ENCODE data around the gene VEPH1. TPM values are rescaled to one million over a fixed set of nuclear protein-coding genes. Genes with fewer than 3 reads are reported as not detected.

Gene VEPH1
- total RNA-seq, 1 experiment from 2014 or later: 7.7 TPM

GRCh38 chr3:157549498-157549897 lies 46.3 kb upstream of the VEPH1 start:
- no peak overlapping the region for H3K4me3 Mint-ChIP-seq
- no peaks in the 10 kb centered on the region for H3K79me1 ChIP-seq (ENCODE audit: insufficient read depth, low read depth, low read length, poor library complexity, severe bottlenecking)

More at GRCh38 chr3:157549498-157549897, 46.3 kb upstream of the VEPH1 start:
- H3K23me2 ChIP-seq (ENCODE audit: insufficient read length, low read depth, low read length, poor library complexity, severe bottlenecking): no peaks in the 10 kb centered on the region
- no peak overlapping the region for H2BK20ac ChIP-seq (ENCODE audit: low read depth, low read length, poor library complexity, severe bottlenecking)
- H3K56ac ChIP-seq (ENCODE audit: insufficient read length, low read depth, low read length): no peak overlapping the region
- no peak overlapping the region for H2BK120ac ChIP-seq (ENCODE audit: low read depth, low read length, poor library complexity, severe bottlenecking)
- no peak for TF ChIP-seq CTCF (conservative IDR thresholded peaks at IDR 0.05)
- H4K20me1 ChIP-seq (ENCODE audit: control insufficient read depth, insufficient read depth, insufficient read length): no peaks in the 10 kb centered on the region
- no peak for DNase-seq
- no peaks in the 10 kb centered on the region; a peak in 1 of 5 replicates for H3K9me3 Mint-ChIP-seq
- H4K8ac ChIP-seq (replicated peaks; ENCODE audit: insufficient read length, low read depth, low read length): no peak overlapping the region
- H2BK5ac ChIP-seq (ENCODE audit: insufficient read length, low read length): no peak overlapping the region
- no peaks in the 10 kb centered on the region for H3K4me1 ChIP-seq (ENCODE audit: insufficient read depth, low read length)
- H4K91ac ChIP-seq (ENCODE audit: insufficient read length, low read depth, low read length): no peak overlapping the region
- no peaks in the 10 kb centered on the region for H3K4me1 Mint-ChIP-seq
- H3K79me2 ChIP-seq (ENCODE audit: insufficient read depth, low read length): no peaks in the 10 kb centered on the region
- H3K27ac ChIP-seq (ENCODE audit: insufficient read length, low read depth, low read length): no peak overlapping the region
- H3K23ac ChIP-seq (ENCODE audit: insufficient read length, low read depth, low read length): no peak overlapping the region
- no peak overlapping the region for H3K27ac Mint-ChIP-seq
- no CpG with 5 or more reads among the region's 2 CpGs for WGBS (ENCODE audit: extremely low coverage, insufficient read length, low lambda C conversion rate)
- H3K9me3 ChIP-seq (ENCODE audit: control insufficient read depth, low read depth, low read length): no peaks in the 10 kb centered on the region
- no peak overlapping the region for H3K4ac ChIP-seq (ENCODE audit: low read depth, low read length)
- H4K5ac ChIP-seq (ENCODE audit: insufficient read length, low read depth, low read length): no peak overlapping the region
- H3K18ac ChIP-seq (ENCODE audit: insufficient read length, low read depth, low read length): no peak overlapping the region
- H3K14ac ChIP-seq (ENCODE audit: insufficient read depth, low read length): no peak overlapping the region
- H3K36me3 Mint-ChIP-seq (ENCODE audit: insufficient read depth in 1 of 3, low read depth in 3 of 3): no peaks in the 10 kb centered on the region; a peak in 1 of 7 replicates
- no peaks in the 10 kb centered on the region for H3K27me3 ChIP-seq (ENCODE audit: insufficient read depth, low read length)
- no peak overlapping the region for H2BK12ac ChIP-seq (ENCODE audit: insufficient read length, low read depth, low read length)
- H2BK15ac ChIP-seq (ENCODE audit: low read depth, low read length): no peak overlapping the region
- H3K9ac ChIP-seq (ENCODE audit: extremely low read depth, insufficient read length, low read length): no peak overlapping the region
- no peak overlapping the region for H3K4me2 ChIP-seq (ENCODE audit: insufficient read depth, insufficient read length, low read length)
- H3K27me3 Mint-ChIP-seq (ENCODE audit: low read depth): no peaks in the 10 kb centered on the region; the same call in 1 of the 2 replicates
- no peak overlapping the region for H3T11ph ChIP-seq (ENCODE audit: low read length)
- H2AFZ ChIP-seq (ENCODE audit: low read length): no peak overlapping the region
- H2AK5ac ChIP-seq (ENCODE audit: insufficient read length, low read length): no peak overlapping the region
